WTC11 (cell line): ENCODE data around the gene SNTN.

Source experiments
- ATF2 ChIP-seq: sonication (generic); formaldehyde crosslinking; IDR thresholded peaks from 2 replicates; pipeline ENCODE4 v1.8.1; 2022; ENCODE audit warnings: low read depth, missing genetic modification reagents, borderline replicate concordance
- CREM ChIP-seq: sonication (generic); formaldehyde crosslinking; IDR thresholded peaks from 2 replicates; pipeline ENCODE4 v1.8.1; 2022; ENCODE audit warnings: mild to moderate bottlenecking, missing genetic modification reagents, moderate library complexity
- ETV6 ChIP-seq: sonication (generic); formaldehyde crosslinking; IDR thresholded peaks from 2 replicates; pipeline ENCODE4 v1.8.1; 2022; ENCODE audit warnings: mild to moderate bottlenecking, missing genetic modification reagents
- GABPB1 ChIP-seq: sonication (generic); formaldehyde crosslinking; IDR thresholded peaks from 2 replicates; pipeline ENCODE4 v1.8.1; 2023; ENCODE audit warnings: mild to moderate bottlenecking, missing genetic modification reagents
- NFATC4 ChIP-seq: fragments of 250-450 bp; sonication (Bioruptor Pico); IDR thresholded peaks from 2 replicates; pipeline ENCODE4 v1.9.0; 2021; ENCODE audit warnings: mild to moderate bottlenecking
- ZBTB21 ChIP-seq: sonication (generic); formaldehyde crosslinking; IDR thresholded peaks from 2 replicates; pipeline ENCODE4 v1.8.1; 2023; ENCODE audit warnings: mild to moderate bottlenecking, missing genetic modification reagents, borderline replicate concordance
- TF ChIP-seq, protein P1 (sequence below): fragments of 200-600 bp; IDR thresholded peaks from 2 replicates; pipeline ENCODE4 v1.8.0; 2022; ENCODE audit warnings: antibody characterized with exemption
- TF ChIP-seq, protein P2 (sequence below): sonication (generic); formaldehyde crosslinking; IDR thresholded peaks from 2 replicates; pipeline ENCODE4 v1.8.0; 2022; ENCODE audit warnings: mild to moderate bottlenecking, missing genetic modification reagents

DNA sequence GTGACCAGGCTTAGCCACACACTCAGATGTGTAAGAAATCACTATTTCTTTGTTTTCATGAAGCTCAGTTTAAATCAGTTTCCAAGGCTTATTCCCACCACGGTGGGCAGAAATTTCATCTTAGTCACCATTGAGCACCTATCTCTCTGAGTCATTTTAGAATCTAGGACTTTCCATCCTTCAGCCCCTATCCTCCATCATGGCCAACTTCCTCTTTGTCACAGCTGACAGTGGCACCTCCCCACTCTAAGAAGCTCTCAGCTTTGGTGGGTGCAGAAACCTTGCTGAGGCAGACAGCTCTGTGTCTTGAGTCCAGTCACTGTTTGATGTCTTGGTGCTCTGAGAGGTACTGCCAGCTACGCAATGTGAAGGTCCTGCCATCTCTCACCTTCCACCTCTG, 32.9 kb downstream of the SNTN start:
- TF ChIP-seq, protein P1, sequence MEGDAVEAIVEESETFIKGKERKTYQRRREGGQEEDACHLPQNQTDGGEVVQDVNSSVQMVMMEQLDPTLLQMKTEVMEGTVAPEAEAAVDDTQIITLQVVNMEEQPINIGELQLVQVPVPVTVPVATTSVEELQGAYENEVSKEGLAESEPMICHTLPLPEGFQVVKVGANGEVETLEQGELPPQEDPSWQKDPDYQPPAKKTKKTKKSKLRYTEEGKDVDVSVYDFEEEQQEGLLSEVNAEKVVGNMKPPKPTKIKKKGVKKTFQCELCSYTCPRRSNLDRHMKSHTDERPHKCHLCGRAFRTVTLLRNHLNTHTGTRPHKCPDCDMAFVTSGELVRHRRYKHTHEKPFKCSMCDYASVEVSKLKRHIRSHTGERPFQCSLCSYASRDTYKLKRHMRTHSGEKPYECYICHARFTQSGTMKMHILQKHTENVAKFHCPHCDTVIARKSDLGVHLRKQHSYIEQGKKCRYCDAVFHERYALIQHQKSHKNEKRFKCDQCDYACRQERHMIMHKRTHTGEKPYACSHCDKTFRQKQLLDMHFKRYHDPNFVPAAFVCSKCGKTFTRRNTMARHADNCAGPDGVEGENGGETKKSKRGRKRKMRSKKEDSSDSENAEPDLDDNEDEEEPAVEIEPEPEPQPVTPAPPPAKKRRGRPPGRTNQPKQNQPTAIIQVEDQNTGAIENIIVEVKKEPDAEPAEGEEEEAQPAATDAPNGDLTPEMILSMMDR = no peak
- TF ChIP-seq NFATC4 (CRISPR knock-in tag) (no peak), CREM (CRISPR knock-in tag) (no peak), ATF2 (CRISPR knock-in tag) (no peak), ETV6 (CRISPR knock-in tag) (no peak), GABPB1 (CRISPR knock-in tag) (no peak), ZBTB21 (CRISPR knock-in tag) (no peak)
- TF ChIP-seq, protein P2, sequence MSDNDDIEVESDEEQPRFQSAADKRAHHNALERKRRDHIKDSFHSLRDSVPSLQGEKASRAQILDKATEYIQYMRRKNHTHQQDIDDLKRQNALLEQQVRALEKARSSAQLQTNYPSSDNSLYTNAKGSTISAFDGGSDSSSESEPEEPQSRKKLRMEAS = no peak
